A549 (cell line): Measurements from ENCODE around the gene GABRR2.

Experiments
- CTCF ChIP-seq: fragments of >200 bp; sonication (Bioruptor Twin); formaldehyde crosslinking; IDR thresholded peaks from 3 replicates; pipeline ENCODE4 v1.5.1; 2016
- NR3C1 ChIP-seq: fragments of >200 bp; sonication (Bioruptor Twin); formaldehyde crosslinking; IDR thresholded peaks from 3 replicates; pipeline ENCODE4 v1.6.1; 2017
- POLR2A ChIP-seq: IDR thresholded peaks from 2 replicates; pipeline ENCODE4 v1.6.1; 2012; ENCODE audit warnings: mild to moderate bottlenecking, low read length
- POLR2AphosphoS2 ChIP-seq: conservative IDR thresholded peaks from 2 replicates; pipeline ENCODE4 v1.6.1; 2012; ENCODE audit warnings: low read length, improper control_type of control experiment, inconsistent platforms

GRCh38 chr6:89321131-89321970 lies 6.3 kb upstream of the GABRR2 start:
- no peak for TF ChIP-seq NR3C1
- TF ChIP-seq CTCF = no peak
- no peak for TF ChIP-seq POLR2AphosphoS2
- TF ChIP-seq POLR2A = no peak
